Adrenal gland (tissue), 5 donors: ENCODE data around the gene GP5.

Experiments used
- POLR2A ChIP-seq, 2 donors: fragments of 450-650 bp; IDR thresholded peaks; one replicate each; pipeline ENCODE4 v1.6.1; 2017; ENCODE audit warnings: antibody characterized with exemption in 2 of 2, mild to moderate bottlenecking in 2 of 2, moderate library complexity in 1 of 2
- TF ChIP-seq, protein P1 (sequence below), 6 experiments: fragments of 450-650 bp in 4 of 6; fragments of 200-600 bp in 2 of 6; sonication (generic) in 1 of 6; IDR thresholded peaks; 1 replicate in 5 of 6; 2 replicates in 1 of 6; pipeline versions ENCODE4 v1.5.1 to v1.8.0; 2016 to 2021; ENCODE audit warnings: antibody characterized with exemption in 6 of 6, mild to moderate bottlenecking in 2 of 6, moderate library complexity in 1 of 6
- donor health status: DM: no; HTN: no; CAD: no.

- TF ChIP-seq, protein P1, sequence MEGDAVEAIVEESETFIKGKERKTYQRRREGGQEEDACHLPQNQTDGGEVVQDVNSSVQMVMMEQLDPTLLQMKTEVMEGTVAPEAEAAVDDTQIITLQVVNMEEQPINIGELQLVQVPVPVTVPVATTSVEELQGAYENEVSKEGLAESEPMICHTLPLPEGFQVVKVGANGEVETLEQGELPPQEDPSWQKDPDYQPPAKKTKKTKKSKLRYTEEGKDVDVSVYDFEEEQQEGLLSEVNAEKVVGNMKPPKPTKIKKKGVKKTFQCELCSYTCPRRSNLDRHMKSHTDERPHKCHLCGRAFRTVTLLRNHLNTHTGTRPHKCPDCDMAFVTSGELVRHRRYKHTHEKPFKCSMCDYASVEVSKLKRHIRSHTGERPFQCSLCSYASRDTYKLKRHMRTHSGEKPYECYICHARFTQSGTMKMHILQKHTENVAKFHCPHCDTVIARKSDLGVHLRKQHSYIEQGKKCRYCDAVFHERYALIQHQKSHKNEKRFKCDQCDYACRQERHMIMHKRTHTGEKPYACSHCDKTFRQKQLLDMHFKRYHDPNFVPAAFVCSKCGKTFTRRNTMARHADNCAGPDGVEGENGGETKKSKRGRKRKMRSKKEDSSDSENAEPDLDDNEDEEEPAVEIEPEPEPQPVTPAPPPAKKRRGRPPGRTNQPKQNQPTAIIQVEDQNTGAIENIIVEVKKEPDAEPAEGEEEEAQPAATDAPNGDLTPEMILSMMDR (IDR thresholded peaks at IDR 0.05) = no peak
- TF ChIP-seq POLR2A (IDR thresholded peaks at IDR 0.05) = no peak
Observed at GRCh38 chr3:194399874-194400411, 877 bp upstream of the GP5 start.
